Limb (tissue), 2 donors: ENCODE data around the gene EHMT1.

Experiments used
- DNase-seq, 2 donors: peaks; one replicate each; pipeline ENCODE4 v3.0.0-alpha.2; 2016; ENCODE audit errors: extremely low spot score in 2 of 2

EHMT1 gene

GRCh38 chr9:137672907-137673791 is 54.3 kb downstream of the EHMT1 start:
- peak in 1 of 2 donors; percentile 70 for DNase-seq

- DNase-seq: no peak
Measured at GRCh38 chr9:137673886-137674285, 55.1 kb downstream of the EHMT1 start.

GRCh38 chr9:137674307-137674975 is 55.6 kb downstream of the EHMT1 start:
- DNase-seq: no peak

GRCh38 chr9:137674976-137675320 is 56.1 kb downstream of the EHMT1 start:
- no peak for DNase-seq

GRCh38 chr9:137676998-137677397 is 58.2 kb downstream of the EHMT1 start:
- no peak for DNase-seq

- DNase-seq: no peak
Measured at GRCh38 chr9:137678202-137678601, 59.4 kb downstream of the EHMT1 start.

GRCh38 chr9:137679249-137679648 is 60.4 kb downstream of the EHMT1 start:
- no peak for DNase-seq

- DNase-seq: no peak
Measured at GRCh38 chr9:137679695-137680305, 61.0 kb downstream of the EHMT1 start.

- no peak for DNase-seq
Measured at GRCh38 chr9:137680444-137681358, 61.9 kb downstream of the EHMT1 start.

GRCh38 chr9:137682428-137683105 is 63.8 kb downstream of the EHMT1 start:
- DNase-seq: no peak

GRCh38 chr9:137683262-137683864 is 64.6 kb downstream of the EHMT1 start:
- no peak for DNase-seq

GRCh38 chr9:137685035-137685740 is 66.4 kb downstream of the EHMT1 start:
- DNase-seq: no peak

GRCh38 chr9:137685741-137686420 is 67.1 kb downstream of the EHMT1 start:
- no peak for DNase-seq

GRCh38 chr9:137688261-137688660 is 69.5 kb downstream of the EHMT1 start:
- no peak for DNase-seq

GRCh38 chr9:137688725-137689124 is 69.9 kb downstream of the EHMT1 start:
- DNase-seq: no peak

GRCh38 chr9:137689745-137690529 is 71.1 kb downstream of the EHMT1 start:
- DNase-seq: no peak

GRCh38 chr9:137690930-137691645 is 72.3 kb downstream of the EHMT1 start:
- no peak for DNase-seq
